ENCODE results near the gene C15orf39. TPM values are rescaled to one million over a fixed set of nuclear protein-coding genes. Genes with fewer than 3 reads are reported as not detected.

The C15orf39 gene
- total and polyA plus RNA-seq, 2 of the 13 experiments (the other 11 are each of a cell fraction or from before 2014, with no cell fraction given): 6.2 to 13.5 TPM

- TF ChIP-seq ZNF639 (CRISPR knock-in tag; conservative IDR thresholded peaks at IDR 0.05) (no peak), ZNF605 (CRISPR knock-in tag; IDR thresholded peaks at IDR 0.05) (peak; percentile 31; the same call in 1 of the 2 replicates), SOX13 (IDR thresholded peaks at IDR 0.05) (peak; percentile 19; the same call in 1 of the 2 replicates), SOX13 (CRISPR knock-in tag; conservative IDR thresholded peaks at IDR 0.05 in 1 of 2, IDR thresholded peaks at IDR 0.05 in 1 of 2) (peak in 1 of 2 experiments; percentile 63; a peak in 2 of 4 replicates), GFI1 (CRISPR knock-in tag; IDR thresholded peaks at IDR 0.05; ENCODE audit: borderline replicate concordance) (0 out of 2 replicates have a peak, but pooled peaks have one; percentile 56), ZNF609 (CRISPR knock-in tag; IDR thresholded peaks at IDR 0.05; ENCODE audit: borderline replicate concordance) (peak; percentile 39; the same call in 1 of the 2 replicates), YY1 (IDR thresholded peaks at IDR 0.05; ENCODE audit: insufficient read depth, insufficient replicate concordance, low read depth, low read length) (peak; percentile 29), SIX1 (CRISPR knock-in tag; IDR thresholded peaks at IDR 0.05; ENCODE audit: borderline replicate concordance) (0 out of 2 replicates have a peak, but pooled peaks have one; percentile 22), RARA (CRISPR knock-in tag; IDR thresholded peaks at IDR 0.05) (peak; percentile 41; the same call in 1 of the 2 replicates), NR2C2 (CRISPR knock-in tag; IDR thresholded peaks at IDR 0.05; ENCODE audit: borderline replicate concordance) (peak; percentile 38; the same call in 1 of the 2 replicates), ZNF451 (CRISPR knock-in tag; IDR thresholded peaks at IDR 0.05) (0 out of 2 replicates have a peak, but pooled peaks have one; percentile 38), CTCF (CRISPR knock-in tag; IDR thresholded peaks at IDR 0.05) (peak; percentile 64), ZNF672 (CRISPR knock-in tag; IDR thresholded peaks at IDR 0.05) (no peak), NR2F6 (IDR thresholded peaks at IDR 0.05) (no peak; the same call in 1 of the 2 replicates), NR2F6 (CRISPR knock-in tag; IDR thresholded peaks at IDR 0.05) (peak; percentile 54; the same call in 1 of the 2 replicates), CCDC6 (CRISPR knock-in tag; IDR thresholded peaks at IDR 0.05) (0 out of 2 replicates have a peak, but pooled peaks have one; percentile 20), TBX2 (CRISPR knock-in tag; IDR thresholded peaks at IDR 0.05; ENCODE audit: borderline replicate concordance) (peak; percentile 52; the same call in 1 of the 2 replicates), ZBTB20 (CRISPR knock-in tag; IDR thresholded peaks at IDR 0.05; ENCODE audit: borderline replicate concordance, low read depth) (0 out of 2 replicates have a peak, but pooled peaks have one; percentile 18)
Measured at GRCh38 chr15:75182187-75183131, 19.2 kb upstream of the C15orf39 start (continued).

Measured in HepG2 (cell line).